Ishikawa (cell line): ENCODE results near the gene COL26A1.

Experiments used
- CEBPB ChIP-seq: IDR thresholded peaks from 2 replicates; pipeline ENCODE4 v1.6.1; 2012
- CREB1 ChIP-seq: IDR thresholded peaks from 2 replicates; pipeline ENCODE4 v1.6.1; 2012; ENCODE audit warnings: low read depth
- EGR1 ChIP-seq: IDR thresholded peaks from 2 replicates; pipeline ENCODE4 v1.6.1; 2012
- EP300 ChIP-seq: IDR thresholded peaks from 2 replicates; pipeline ENCODE4 v1.6.1; 2012; ENCODE audit warnings: borderline replicate concordance
- FOXM1 ChIP-seq: IDR thresholded peaks from 2 replicates; pipeline ENCODE4 v1.6.1; 2012; ENCODE audit warnings: low read depth, borderline replicate concordance
- MAX ChIP-seq: IDR thresholded peaks from 2 replicates; pipeline ENCODE4 v1.6.1; 2012
- NFIC ChIP-seq: IDR thresholded peaks from 2 replicates; pipeline ENCODE4 v1.6.1; 2012
- RAD21 ChIP-seq: IDR thresholded peaks from 2 replicates; pipeline ENCODE4 v1.6.1; 2012; ENCODE audit warnings: low read depth
- REST ChIP-seq: IDR thresholded peaks from 2 replicates; pipeline ENCODE4 v1.6.1; 2012; ENCODE audit warnings: low read depth, mild to moderate bottlenecking
- TAF1 ChIP-seq: IDR thresholded peaks from 2 replicates; pipeline ENCODE4 v1.6.1; 2012; ENCODE audit warnings: low read depth, mild to moderate bottlenecking
- TCF12 ChIP-seq: IDR thresholded peaks from 2 replicates; pipeline ENCODE4 v1.6.1; 2012; ENCODE audit warnings: low read depth
- TEAD4 ChIP-seq: IDR thresholded peaks from 2 replicates; pipeline ENCODE4 v1.6.1; 2012
- USF1 ChIP-seq: IDR thresholded peaks from 2 replicates; pipeline ENCODE4 v1.6.1; 2012
- YY1 ChIP-seq: IDR thresholded peaks from 2 replicates; pipeline ENCODE4 v1.6.1; 2012; ENCODE audit warnings: low read depth
- ZBTB7A ChIP-seq: IDR thresholded peaks from 2 replicates; pipeline ENCODE4 v1.6.1; 2012; ENCODE audit warnings: low read depth

Gene COL26A1

GRCh38 chr7:101536232-101536631 lies 173.6 kb downstream of the COL26A1 start:
- TF ChIP-seq TEAD4 (no peak), USF1 (no peak), NFIC (0 out of 2 replicates have a peak, but pooled peaks have one; percentile 37), REST (no peak), TAF1 (no peak), YY1 (no peak), RAD21 (no peak), CEBPB (no peak)

- TF ChIP-seq CEBPB (no peak), ZBTB7A (no peak), NFIC (no peak)
Measured at GRCh38 chr7:101536668-101537067, 174.0 kb downstream of the COL26A1 start.

GRCh38 chr7:101537205-101537604 lies 174.5 kb downstream of the COL26A1 start:
- TF ChIP-seq NFIC: peak; percentile 34; the same call in 1 of the 2 replicates
- TF ChIP-seq TAF1: no peak

GRCh38 chr7:101537935-101538595 lies 175.4 kb downstream of the COL26A1 start:
- TF ChIP-seq MAX: no peak
- no peak for TF ChIP-seq TAF1
- no peak for TF ChIP-seq NFIC
- no peak for TF ChIP-seq RAD21
- TF ChIP-seq CREB1: no peak
- TF ChIP-seq ZBTB7A: no peak

- TF ChIP-seq ZBTB7A (peak; percentile 37; the same call in 1 of the 2 replicates), NFIC (no peak), TEAD4 (no peak), USF1 (no peak), YY1 (no peak), CEBPB (no peak), MAX (no peak), EGR1 (no peak), TAF1 (no peak), RAD21 (peak; percentile 75), CREB1 (no peak), REST (no peak), FOXM1 (no peak)
Measured at GRCh38 chr7:101538596-101539459, 176.2 kb downstream of the COL26A1 start.

- no peak for TF ChIP-seq TEAD4
- no peak for TF ChIP-seq YY1
Measured at GRCh38 chr7:101539784-101540183, 177.1 kb downstream of the COL26A1 start.

- TF ChIP-seq FOXM1 (no peak), TEAD4 (peak; percentile 53; the same call in 1 of the 2 replicates), ZBTB7A (peak; percentile 64; the same call in 1 of the 2 replicates), NFIC (no peak), RAD21 (peak; percentile 95), EP300 (no peak), TAF1 (no peak), USF1 (no peak), CEBPB (no peak), EGR1 (no peak), TCF12 (no peak), YY1 (no peak)
Measured at GRCh38 chr7:101542527-101543241, 180.0 kb downstream of the COL26A1 start.
